Midbrain (tissue), 1 donor: Measurements from ENCODE around the gene LEMD2.
A peak's percentile ranks its signal among the peaks of the same experiment; 100 is the strongest.

Experiments
- DNase-seq: peaks from one replicate; lab custom pipeline; 2025; lab: John Stamatoyannopoulos, UW

The LEMD2 gene

DNA sequence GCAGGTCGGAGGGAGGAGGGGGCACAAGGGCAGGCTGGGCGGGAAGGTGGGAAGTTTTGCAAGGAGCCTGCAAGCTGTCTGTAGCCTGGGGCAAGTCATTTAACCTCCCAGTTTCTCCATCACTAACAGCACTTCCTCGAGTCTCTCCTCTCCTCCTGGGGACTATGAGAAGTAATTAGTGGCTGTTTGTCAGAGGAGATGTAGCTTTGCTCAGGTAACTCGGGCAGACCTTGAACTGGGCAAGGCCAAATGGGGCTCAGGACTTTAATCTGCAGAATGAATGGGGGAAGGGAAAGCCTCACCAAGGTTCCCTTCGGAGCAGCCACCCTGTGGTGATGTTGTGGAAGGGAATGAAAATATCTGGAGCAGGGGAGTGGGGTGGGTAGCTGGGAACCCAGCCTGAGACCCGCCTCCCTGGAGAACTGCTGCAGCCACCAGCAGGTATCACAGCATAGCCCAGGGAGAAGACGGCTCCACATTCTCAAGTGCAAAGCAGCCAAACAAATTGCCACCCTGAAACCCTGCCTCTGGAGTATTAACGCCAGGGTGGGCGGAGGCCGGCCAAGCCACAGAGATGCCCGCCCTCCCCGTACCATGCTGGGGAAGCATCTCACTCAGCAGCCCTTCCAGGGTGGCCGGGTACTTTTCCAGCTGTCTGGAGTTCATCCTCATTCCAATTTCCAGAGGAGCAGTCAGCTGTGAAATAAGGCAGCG lies 6.1 kb upstream of the LEMD2 start:
- no peak for DNase-seq

DNA sequence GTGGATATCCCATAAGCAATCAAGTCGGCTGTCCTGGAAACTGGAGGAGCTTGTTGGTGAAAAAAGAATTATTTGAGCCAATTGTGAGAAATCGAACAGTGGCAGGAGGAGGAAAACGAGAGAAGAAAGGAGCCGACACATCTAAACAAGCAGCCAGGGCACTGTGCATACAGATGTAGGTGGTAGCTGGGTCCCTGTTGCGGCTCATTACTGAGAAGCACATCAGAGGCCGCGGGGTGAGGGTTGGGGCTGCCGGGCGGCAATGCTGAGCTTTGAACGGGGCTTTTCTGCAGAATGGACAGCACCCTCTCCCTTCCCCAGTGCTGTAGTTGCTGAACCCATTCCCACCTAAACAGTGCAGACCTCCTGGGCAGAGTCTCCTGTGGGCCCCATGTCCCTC lies 4.1 kb upstream of the LEMD2 start:
- DNase-seq, result no peak

DNA sequence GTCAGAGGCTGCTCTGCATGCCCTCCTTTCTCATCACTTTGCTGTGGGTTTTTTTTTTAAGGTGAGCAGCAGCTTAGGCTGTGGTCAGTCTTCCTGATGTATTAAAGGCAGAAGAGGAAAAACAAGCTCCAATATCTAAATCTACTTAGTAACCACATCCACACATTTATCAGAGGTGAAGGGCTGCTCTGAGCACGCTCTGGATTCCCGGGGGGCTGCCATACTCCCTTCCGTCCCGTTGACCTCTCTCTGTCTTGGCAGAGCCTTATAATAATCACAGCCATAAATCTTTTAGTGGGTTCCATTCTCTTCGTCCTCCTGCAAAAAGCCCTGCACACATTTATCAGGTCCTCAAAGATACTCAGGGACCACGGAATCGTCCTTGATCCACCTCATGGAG lies 2.7 kb upstream of the LEMD2 start:
- no peak for DNase-seq

DNA sequence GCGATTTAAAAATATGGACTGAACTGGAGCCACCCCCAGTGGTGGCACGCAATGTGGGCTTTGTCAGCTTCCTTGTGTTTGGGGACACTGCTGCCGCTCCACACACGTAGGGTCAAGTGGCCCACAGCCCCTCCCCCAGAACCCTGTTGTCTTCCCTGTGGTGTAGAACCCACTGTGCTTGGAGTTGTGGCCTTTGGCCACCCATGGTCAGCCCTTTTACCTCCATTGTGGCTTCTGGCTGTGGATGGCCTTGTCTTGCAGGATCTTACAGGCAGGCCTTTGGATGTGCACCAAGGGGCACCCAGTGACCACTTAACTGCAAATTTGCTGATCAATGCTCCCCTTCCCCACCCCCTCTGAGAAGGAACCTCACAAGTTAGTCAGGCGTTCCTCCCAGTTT lies 2.0 kb upstream of the LEMD2 start:
- no peak for DNase-seq

DNA sequence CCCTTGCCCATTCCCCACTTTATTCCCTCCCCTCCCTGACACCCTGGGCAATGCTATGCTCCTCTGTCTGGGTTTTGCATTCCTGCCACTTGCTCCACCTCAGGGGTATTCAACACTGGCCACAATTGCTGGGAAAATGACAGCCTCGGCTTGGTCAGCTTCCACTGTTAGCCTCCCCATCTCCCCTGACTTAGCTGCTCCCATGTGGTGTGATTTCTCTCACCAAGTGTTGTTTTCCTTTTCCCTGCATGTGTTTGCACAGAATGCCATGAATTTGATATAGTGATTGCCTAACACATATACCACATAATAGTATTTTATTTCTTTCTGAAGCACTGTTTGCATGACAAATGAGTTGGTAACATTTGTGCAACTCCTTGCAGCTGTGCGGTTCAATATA lies 1.4 kb upstream of the LEMD2 start:
- DNase-seq, result no peak

DNA sequence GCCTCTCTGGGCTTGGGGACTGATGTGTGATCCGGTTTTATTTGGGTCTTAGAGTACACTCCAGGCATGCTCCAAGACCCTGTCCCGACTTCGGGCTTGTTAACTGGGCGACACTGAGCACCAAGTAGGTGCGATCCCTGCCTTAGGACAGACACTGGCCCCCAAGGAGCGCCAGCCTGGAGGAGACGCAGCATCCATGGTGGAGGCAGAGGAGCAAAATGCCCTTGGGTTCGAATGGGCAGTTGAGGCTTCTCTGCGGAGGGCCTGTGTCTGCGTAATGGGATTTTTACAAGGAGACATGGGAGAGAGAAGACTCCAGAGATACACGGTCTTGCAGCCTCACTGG lies 593 bp upstream of the LEMD2 start:
- no peak for DNase-seq

DNA sequence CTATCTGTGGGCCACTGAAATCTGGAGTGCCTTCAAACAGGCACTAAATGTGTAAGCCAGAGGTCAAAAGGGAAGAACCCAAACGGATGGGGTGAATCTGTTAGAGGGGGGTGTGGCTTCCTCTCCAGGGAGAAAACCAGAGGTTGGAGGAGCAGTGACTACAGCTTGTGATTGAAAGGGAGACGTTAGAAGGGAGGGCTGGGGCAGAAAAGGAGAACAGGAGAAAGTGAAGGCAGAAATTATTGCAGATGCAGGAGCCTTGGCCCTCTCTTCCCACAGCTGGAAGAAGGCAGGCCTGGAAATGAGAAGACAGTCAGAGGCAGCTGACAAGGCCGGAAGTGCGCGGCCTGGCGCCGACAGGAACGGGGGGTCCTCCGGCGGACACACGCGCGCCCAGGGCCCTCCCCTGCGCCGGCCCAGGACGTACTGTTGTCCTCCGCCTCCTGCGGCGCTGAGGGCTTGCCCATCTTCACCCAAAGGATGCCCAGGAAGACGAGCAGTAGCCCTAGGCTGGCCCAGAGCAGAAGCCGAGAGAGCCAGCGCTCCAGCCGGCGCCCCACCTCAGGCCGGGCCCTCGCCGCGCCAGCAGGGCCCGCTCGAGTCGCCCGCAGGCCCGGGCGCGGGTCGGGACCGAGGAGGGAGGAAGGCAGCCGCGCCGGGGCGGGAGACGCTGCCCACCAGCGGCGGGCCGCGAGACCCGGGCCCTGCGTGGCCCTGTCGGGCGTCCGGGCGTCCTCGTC lies 806 bp downstream of the LEMD2 start:
- DNase-seq, result peak; percentile 66

DNA sequence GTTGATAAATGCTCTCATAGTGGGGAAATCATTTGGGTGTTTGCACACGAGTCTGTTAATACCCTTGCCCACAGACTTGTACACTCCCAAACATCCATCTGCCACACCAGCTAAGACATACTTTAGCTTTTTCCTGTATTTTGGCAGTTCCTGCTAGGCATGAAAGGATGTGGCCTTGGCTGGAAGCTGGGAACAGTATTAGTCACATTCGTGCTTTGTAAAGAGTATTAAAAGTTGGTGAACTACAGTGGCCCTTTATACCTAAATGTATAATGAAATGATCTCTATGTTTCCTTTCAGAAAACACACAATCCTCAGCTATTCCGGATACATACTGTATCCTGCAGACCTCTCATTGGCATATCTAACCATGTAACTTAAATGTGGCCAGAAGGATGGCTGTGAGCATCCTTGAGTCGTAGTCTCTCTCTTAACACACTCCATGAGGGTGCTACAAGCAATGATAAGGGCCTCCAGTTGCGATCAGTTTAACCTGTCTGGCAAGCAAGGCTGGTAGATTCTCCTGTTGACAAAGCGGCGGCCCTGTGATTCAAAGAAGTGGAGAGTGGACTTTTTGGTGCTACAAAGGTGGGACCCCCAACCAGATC lies 1.5 kb downstream of the LEMD2 start:
- no peak for DNase-seq

DNA sequence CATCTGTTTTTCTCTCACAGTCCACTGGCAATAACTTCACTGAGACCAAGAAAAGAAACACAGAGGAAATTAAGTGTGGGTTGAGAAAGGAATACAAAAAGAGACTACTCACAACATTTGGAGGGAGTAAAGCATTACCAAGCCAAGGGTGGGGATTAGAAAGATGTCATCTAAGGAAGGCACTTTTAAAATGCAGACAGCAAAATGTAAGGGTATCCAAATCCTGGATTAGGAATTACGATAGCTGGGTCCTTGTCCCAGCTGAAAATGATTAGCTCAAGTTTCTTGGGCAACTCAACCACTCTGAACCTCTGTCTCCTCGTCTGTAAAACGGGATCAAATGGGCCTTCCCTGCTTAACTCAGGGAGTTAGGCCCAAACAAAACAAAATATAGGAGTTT lies 2.2 kb downstream of the LEMD2 start:
- DNase-seq, result no peak

DNA sequence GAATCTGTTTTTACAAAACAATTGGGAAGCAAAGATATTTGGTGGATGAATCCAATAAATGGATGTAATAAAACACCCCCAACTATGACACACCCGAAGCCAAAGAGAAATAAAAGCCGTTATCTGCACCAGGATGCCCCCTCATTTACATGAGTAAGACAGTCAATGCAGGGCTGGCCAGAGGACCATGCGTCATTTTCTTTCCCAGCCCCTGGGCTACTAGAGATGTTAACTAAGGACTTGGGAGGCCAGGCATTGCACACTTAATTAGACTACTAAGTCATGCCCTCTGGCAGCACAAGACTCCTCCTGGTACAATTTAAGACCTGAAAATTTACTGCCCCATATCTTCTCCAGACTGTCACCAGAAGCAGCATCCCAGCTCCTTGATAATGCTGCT lies 3.2 kb downstream of the LEMD2 start:
- DNase-seq, result no peak

DNA sequence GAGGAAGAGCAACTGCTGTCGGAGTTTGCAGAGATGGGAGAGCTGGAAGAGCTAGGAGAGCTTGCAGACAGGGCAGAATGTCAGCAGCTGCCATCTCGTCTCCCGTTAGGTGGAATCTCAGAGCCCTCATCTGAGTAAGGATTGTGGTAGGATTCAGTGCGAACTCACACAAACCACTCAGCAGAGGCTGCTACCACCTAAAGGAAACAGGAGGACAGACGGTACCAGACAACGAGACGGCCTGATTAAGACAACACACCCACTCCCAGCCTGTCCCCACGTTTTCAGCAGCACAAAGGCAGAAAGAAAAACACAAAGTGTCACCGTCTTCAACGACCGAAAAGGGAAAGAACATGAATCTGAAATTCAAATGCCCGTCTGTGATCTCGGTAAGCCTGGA lies 4.1 kb downstream of the LEMD2 start:
- DNase-seq, result no peak

DNA sequence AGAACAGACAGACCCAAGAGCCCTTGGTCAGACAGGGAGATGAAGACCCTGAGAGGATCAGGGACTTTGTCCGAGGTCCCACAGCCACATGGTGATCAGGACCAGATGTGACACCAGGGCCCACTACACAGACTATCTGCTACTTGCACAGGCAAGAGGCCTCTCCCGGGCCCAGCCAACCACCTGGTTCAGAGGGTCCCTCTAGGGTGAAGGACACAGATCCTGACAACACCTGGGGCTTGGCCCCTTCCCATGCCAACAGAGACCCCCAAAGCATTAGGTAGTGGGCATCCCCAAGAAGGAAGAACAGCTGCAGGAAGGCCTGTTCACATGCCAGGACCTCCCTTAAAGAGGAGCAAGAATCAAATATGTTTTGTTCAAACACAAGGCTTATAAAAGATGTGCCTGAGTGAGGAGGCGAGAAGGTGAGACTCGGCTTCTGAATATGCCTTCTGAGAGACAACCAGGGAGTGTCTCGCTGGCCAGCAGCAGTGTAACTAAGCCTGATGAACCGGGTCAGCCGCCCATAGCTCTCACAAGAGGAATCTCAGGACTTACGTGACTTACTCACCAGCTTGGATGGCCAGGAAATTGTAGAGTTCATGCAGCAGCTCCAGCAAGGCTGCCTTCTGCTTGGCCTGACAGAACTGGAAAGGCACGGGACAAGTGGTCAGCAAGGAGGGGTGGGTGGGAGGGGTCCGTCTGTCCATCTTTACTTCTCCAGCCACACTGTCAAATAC lies 5.0 kb downstream of the LEMD2 start:
- DNase-seq, result no peak

DNA sequence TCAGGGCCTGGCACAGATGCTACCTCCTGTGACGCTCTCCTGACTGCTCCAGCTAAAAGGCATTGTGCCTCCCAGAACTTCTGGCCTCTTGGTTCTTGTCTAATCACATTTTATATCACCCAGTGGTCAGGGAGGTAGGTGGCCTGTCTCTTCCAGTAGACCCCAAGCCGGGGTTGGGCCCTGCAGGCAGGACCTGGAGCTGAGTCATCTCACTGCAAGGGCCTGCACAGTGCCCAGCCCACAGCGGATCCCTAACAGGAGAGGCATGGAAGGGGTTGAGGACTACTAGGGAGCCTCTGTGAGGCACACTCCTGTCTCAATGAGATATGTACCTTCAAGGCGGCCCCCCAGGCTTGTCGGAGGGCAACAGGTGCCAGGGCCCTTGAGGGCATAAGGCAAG lies 6.4 kb downstream of the LEMD2 start:
- no peak for DNase-seq

DNA sequence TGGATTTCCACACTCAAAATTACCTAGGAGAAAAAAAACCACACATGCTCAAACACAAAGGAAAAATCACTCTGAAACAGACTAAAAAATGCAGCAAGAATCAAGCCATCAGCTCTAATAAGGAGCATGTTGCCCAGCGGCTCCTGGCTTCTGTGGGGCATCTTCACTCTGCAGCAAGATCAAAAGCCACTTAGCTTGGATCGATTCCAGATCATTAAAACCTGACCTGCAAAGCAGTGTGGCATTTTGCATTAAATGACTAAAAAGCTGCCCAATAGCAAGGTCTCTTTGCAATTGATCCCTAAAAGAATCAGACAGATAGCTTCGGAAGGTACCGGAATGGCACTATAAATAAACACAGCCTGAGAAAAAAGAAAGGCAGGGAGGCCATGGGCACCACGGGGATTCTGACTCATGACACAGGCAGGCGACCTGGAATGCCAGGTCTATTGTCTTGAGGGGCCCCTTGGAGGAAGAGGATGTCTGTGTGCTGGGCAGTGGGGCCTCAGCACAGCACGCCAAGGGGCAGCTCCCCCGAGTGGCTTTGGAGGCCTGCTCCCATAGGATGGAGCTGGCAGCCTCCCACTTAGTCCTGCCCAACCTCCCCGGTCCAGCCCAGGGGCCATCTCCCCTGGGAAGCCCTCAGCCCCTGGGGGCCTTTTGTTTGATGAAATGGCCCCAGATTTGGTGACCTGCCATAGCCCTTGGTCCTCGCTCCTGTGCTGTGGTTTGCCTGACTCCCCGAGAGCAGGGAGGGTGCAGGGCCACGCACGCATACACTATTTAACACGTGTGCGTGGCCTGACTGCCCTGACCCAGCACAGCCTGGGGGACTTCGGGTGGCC lies 7.6 kb downstream of the LEMD2 start:
- DNase-seq, result no peak

DNA sequence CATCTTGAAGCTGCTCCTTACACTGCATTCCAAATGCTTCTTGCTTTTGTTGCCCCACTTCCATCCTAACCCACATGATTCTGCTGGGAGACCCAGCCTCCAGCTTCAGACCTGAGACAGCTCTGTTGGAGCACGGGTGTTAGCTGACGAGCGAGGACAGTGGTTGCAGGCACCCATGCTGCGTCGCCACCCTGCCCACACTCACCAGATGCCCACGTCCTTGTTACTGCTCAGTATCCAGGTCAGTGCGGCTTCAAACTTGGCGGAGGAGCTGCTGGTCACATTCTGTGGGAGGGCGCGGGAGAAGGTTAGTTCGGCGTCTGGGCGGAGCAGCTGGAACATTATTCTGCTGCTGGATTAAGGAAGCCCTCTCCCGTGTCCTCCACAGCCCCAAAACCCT lies 9.0 kb downstream of the LEMD2 start:
- no peak for DNase-seq

DNA sequence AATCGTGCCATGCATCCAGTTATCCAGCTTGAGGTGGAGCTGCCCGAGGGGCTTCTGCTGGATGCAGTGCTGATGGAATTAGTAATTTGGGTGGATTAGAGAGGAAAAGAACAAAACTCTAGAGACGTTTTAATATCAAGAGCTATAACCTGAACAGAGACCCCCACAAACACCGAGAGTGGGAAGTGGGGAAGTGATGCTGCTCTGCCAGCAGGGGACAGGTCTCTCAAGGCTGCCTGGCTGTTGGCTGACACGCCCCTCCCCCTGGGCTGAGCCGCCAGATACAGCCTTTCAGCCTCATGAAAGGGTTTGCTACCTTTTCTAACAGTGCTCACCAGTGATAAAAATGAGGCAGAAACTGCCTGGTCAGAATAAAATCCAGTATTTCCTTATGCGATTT lies 9.6 kb downstream of the LEMD2 start:
- DNase-seq, result no peak

DNA sequence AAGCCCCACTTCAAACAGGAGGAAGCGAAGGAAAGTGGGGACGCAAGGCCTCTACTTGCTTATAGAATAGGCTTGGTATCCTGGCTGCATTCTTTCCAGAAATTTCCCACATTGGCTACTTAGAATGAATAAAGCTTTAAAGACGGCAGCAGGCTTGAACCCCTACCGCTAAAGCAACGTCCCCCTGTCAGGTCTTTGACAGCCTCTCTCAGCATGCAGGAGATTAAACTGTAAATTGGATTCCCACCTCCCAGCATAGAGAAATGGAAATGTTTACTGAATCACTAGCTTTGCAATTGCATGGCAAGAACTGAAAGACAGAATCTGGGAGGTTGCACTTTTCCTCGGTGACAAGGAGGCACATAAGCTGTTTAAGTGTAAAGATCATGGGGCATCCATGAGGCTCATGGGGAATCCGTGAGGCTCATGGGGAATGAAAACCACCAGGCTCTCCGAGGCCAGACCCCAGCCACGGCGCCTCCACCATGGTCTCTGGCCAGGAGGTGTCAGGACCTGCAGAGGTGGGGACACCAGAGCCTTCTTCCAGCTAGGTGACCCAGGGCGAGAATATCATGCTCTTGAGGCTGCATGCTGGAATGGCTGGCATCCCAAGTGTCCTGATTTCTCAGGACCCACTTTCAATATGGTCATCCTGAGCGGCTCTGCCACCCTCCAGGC lies 10.3 kb downstream of the LEMD2 start:
- no peak for DNase-seq

DNA sequence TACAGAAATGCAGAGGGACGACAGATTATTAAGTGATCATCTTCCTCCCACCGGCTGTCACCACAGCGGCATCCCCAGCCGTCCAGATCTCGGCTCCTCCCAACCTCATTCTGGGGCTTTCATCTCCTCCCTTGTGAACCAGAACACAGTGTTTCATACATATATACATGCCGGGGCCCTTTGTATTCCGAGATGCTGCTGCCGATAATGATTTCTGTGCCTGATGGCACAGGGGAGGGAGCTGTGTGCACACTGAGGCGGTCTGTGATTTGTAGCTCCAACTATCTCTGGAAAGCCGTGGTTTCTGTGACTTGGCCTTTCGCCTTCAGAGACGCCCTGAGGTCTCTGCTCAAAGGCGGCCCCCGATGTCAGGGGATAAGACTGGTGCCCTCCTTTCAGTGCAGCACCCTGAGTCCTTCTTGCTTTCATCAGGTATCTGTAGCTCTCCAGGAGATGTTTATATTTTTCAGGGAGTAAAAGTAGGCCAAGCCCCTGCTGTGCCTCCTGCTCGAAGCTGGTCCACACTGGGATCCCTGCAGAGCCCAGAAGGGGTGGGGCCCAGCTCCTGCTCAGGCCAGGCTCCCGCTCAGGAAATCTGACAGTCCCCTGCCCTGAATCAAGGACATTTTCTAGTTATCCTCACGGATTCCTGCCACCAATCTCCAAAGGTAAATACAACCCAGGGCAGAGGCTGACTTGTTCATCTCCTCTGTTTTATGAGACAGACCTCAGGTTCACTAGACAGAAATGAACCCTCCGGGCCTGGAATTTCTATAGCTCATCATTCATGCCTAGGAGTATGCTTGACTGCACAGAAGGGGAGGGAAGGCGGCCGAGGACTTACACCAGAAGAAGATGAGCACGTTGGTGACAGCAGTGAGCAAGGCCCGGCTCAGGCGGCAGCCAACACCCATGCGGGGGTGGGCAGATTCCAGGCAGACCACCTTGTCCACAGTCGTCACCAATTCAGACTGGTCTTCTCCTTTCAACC lies 11.2 kb downstream of the LEMD2 start:
- DNase-seq, result no peak

DNA sequence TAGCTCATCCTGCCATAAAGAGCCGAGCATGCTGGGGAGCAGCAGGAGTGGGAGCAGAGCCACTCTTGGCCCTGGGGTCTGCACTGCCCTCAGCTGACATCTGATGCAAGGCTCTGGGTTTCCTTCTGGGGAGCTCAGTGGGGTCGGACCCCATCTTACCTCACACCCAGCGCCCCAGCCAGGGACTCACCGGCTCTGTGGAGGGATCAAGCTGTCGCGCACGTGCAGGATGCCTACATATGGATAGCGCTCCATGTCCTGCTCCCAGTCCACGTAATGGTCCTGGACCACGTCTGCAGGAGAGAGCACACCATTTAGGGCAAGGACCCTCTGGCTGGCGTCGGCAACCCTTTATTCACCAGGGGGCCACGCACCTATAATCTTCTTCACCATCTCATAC lies 12.2 kb downstream of the LEMD2 start:
- DNase-seq, result no peak

DNA sequence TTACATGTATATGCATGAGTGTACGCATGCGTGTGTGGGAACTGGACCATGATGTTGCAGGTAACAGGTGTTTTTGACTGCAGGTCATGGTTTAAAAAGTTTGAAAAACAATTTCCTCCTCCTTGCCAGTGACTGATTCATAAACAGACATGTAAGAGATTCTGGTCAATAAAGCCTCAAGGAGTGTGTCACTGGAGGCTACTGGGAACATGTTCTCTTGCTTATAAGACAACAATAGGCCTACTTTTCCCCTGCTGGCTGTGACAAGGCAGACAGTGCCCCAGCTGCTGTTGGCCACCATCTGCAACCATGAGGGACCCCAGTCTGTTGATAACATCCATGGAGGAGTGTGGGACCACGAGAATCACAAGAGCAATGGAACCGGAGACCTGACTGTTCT lies 12.7 kb downstream of the LEMD2 start:
- no peak for DNase-seq
